DND-41 (cell line): ENCODE measurements around the gene RPL32.

Experiments
- ATAC-seq: fragments of 200-7000 bp; cut with Tn5 transposase; 3 replicates; pipeline ENCODE4 v1.9.1; 2021; ENCODE audit warnings: low read depth; ENCODE audit not compliant: insufficient read depth
- DNase-seq: peaks from one replicate; pipeline ENCODE4 v3.0.0-alpha.2; 2020
- H2AFZ ChIP-seq: 2 replicates; pipeline ENCODE4 v1.6.0; 2012; ENCODE audit warnings: low read depth, low read length
- H3K27ac ChIP-seq: 2 replicates; pipeline ENCODE4 v1.5.1; 2012; ENCODE audit warnings: low read length, inconsistent platforms
- H3K27me3 ChIP-seq: fragments of 200-600 bp; sonication (generic); 2 replicates; pipeline ENCODE4 v1.6.0; 2012; ENCODE audit warnings: low read length, mild to moderate bottlenecking, inconsistent platforms; ENCODE audit not compliant: insufficient read depth, poor library complexity
- H3K36me3 ChIP-seq: 2 replicates; pipeline ENCODE4 v1.5.1; 2012; ENCODE audit warnings: low read length, inconsistent platforms; ENCODE audit not compliant: insufficient read depth
- H3K4me1 ChIP-seq: 2 replicates; pipeline ENCODE4 v1.5.1; 2012; ENCODE audit warnings: mild to moderate bottlenecking, low read length; ENCODE audit not compliant: insufficient read depth
- H3K4me2 ChIP-seq: 2 replicates; pipeline ENCODE4 v1.6.0; 2012; ENCODE audit warnings: mild to moderate bottlenecking, moderate library complexity, low read length, inconsistent platforms; ENCODE audit not compliant: insufficient read depth
- H3K4me3 ChIP-seq, 2 experiments: fragments of 200-600 bp in 1 of 2; shearing (Covaris generic) in 1 of 2; 2 replicates each; pipeline ENCODE4 v1.5.1; 2012 to 2016; ENCODE audit warnings: inconsistent platforms in 2 of 2, low read length in 2 of 2, mild to moderate bottlenecking in 2 of 2, low read depth in 1 of 2, moderate library complexity in 1 of 2
- H3K79me2 ChIP-seq: 2 replicates; pipeline ENCODE4 v1.6.0; 2012; ENCODE audit warnings: low read length, inconsistent platforms; ENCODE audit not compliant: insufficient read depth
- H3K9ac ChIP-seq: 2 replicates; pipeline ENCODE4 v1.6.0; 2012; ENCODE audit warnings: low read depth, mild to moderate bottlenecking, inconsistent platforms, low read length, moderate library complexity
- H3K9me3 ChIP-seq: 2 replicates; pipeline ENCODE4 v1.5.1; 2012; ENCODE audit warnings: low read length, moderate library complexity, mild to moderate bottlenecking, inconsistent platforms; ENCODE audit not compliant: insufficient read depth, severe bottlenecking
- H4K20me1 ChIP-seq: 2 replicates; pipeline ENCODE4 v1.6.0; 2012; ENCODE audit warnings: low read length; ENCODE audit not compliant: insufficient read depth
- EZH2 ChIP-seq: IDR thresholded peaks from 3 replicates; pipeline ENCODE4 v1.6.1; 2012; ENCODE audit warnings: borderline replicate concordance, low read depth, mild to moderate bottlenecking, moderate library complexity, low read length, inconsistent platforms; ENCODE audit not compliant: severe bottlenecking
- TF ChIP-seq, protein P1 (sequence below): IDR thresholded peaks from 2 replicates; pipeline ENCODE4 v1.5.1; 2012; ENCODE audit warnings: borderline replicate concordance, low read length, moderate library complexity, mild to moderate bottlenecking; ENCODE audit not compliant: poor library complexity, severe bottlenecking; ENCODE audit errors: extremely low read depth

Gene RPL32

DNA sequence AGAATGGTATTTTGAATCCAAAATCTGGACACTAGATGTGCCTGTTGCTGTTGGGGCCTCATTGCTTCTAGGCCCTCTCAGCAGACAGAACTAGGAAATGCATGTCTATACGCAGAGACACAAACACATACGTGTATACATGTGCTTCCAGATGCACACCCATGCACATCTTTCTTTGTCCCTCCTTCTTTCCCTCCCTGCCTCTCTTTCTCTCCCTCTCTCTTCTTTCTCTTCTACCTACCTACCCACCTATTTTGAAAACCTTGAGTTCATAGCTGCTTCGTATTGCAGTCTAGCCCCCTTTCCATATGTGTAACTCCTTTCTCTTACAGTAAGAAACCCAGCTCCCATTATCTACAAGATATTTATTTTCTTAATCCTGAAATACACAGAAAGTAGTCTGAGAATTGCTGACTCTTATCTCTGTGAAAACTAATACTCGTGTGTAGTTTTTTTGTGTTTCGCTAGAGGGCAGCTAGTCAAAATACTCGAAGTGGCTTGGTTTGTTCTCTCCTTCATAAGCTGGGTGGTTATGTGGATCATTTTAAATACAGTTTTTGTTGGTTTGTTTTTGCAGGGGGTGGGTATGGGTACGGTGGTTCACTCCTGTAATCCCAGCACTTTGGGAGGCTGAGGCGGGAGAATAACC lies 18.5 kb downstream of the RPL32 start:
- Histone ChIP-seq H3K27ac (no peak overlapping the region), H3K4me2 (no peak overlapping the region), H3K9ac (no peak overlapping the region), H4K20me1 (no peaks in the 10 kb centered on the region), H3K4me3 (no peak overlapping the region), H3K4me1 (no peaks in the 10 kb centered on the region), H3K27me3 (no peaks in the 10 kb centered on the region), H3K79me2 (no peaks in the 10 kb centered on the region), H3K9me3 (no peaks in the 10 kb centered on the region), H3K36me3 (peaks cover 31% of the 10 kb centered on the region), H2AFZ (no peak overlapping the region)
- TF ChIP-seq, protein P1, sequence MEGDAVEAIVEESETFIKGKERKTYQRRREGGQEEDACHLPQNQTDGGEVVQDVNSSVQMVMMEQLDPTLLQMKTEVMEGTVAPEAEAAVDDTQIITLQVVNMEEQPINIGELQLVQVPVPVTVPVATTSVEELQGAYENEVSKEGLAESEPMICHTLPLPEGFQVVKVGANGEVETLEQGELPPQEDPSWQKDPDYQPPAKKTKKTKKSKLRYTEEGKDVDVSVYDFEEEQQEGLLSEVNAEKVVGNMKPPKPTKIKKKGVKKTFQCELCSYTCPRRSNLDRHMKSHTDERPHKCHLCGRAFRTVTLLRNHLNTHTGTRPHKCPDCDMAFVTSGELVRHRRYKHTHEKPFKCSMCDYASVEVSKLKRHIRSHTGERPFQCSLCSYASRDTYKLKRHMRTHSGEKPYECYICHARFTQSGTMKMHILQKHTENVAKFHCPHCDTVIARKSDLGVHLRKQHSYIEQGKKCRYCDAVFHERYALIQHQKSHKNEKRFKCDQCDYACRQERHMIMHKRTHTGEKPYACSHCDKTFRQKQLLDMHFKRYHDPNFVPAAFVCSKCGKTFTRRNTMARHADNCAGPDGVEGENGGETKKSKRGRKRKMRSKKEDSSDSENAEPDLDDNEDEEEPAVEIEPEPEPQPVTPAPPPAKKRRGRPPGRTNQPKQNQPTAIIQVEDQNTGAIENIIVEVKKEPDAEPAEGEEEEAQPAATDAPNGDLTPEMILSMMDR, result no peak
- TF ChIP-seq EZH2, result no peak
- ATAC-seq (no peak), DNase-seq (no peak)

DNA sequence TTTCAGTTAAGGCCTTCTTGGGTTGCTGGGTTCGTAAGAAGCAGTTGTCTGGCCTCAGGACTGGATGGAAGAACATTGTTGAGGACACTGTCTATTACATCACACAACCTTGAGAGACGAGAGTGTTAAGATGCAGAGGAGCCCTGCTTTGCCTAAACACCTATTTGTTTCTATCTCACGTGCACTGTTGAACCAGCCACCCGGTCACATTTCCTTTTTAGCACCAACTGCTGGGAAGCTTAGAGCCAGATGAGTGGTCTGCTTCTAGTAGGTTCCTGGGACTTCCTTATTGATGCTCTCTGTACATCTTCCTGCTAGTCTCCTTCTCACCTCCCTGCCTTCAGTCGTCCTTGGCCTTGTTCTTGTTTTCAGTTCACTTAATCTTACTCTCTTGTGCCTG lies 22.6 kb downstream of the RPL32 start:
- Histone ChIP-seq H3K4me3 (no peak overlapping the region), H3K9ac (no peak overlapping the region), H3K4me2 (no peak overlapping the region), H3K4me1 (no peaks in the 10 kb centered on the region), H3K36me3 (peaks cover 57% of the 10 kb centered on the region), H3K27ac (no peak overlapping the region), H3K79me2 (no peaks in the 10 kb centered on the region), H4K20me1 (no peaks in the 10 kb centered on the region), H2AFZ (no peak overlapping the region), H3K27me3 (no peaks in the 10 kb centered on the region), H3K9me3 (no peaks in the 10 kb centered on the region)
- TF ChIP-seq EZH2, result no peak
- TF ChIP-seq, protein P1, result no peak
- ATAC-seq (no peak), DNase-seq (no peak)

DNA sequence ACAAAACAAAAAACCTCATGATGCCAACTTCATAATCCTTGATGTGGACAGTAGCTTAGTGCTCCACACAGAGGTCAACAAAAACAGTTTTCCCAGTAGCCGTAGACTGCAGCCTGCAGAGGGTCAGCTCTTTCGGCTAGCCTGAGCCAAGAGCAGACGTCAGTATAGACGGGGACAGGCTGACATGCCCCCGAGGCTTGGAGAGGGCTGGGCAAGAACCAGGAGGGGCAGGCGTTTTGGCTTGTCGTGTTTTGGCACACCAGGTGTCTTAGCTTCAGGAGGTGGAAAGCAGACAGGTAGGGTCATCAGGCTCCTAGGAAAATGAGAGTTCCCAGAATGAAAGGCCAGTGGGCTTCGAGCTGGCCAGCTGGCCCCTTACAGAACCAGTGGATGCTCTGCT lies 23.1 kb downstream of the RPL32 start:
- no peak overlapping the region for H3K4me2 ChIP-seq
- H3K79me2 ChIP-seq, result no peaks in the 10 kb centered on the region
- no peaks in the 10 kb centered on the region for H3K27me3 ChIP-seq
- no peaks in the 10 kb centered on the region for H4K20me1 ChIP-seq
- no peaks in the 10 kb centered on the region for H3K4me1 ChIP-seq
- H2AFZ ChIP-seq, result no peak overlapping the region
- no peak overlapping the region for H3K4me3 ChIP-seq
- TF ChIP-seq EZH2, result no peak
- TF ChIP-seq, protein P1, result no peak
- peaks cover 62% of the 10 kb centered on the region for H3K36me3 ChIP-seq
- H3K27ac ChIP-seq, result no peak overlapping the region
- H3K9me3 ChIP-seq, result no peaks in the 10 kb centered on the region
- DNase-seq, result no peak
- no peak overlapping the region for H3K9ac ChIP-seq
- no peak for ATAC-seq
